Measurements from ENCODE around the gene FOXQ1.
"Not testable (repeated sequence)": the region's sequence is repeated elsewhere in the genome, so short reads cannot be mapped to it uniquely, and the experiment has no call there.

FOXQ1 gene

GRCh38 chr6:1313384-1313766, 1.5 kb downstream of the FOXQ1 start:
- H2AFZ ChIP-seq (ENCODE audit: low read length, unreplicated experiment), result no peak overlapping the region
- peaks cover 74% of the 10 kb centered on the region for H3K27me3 ChIP-seq (ENCODE audit: insufficient read depth, low read length)
- H3K36me3 ChIP-seq (ENCODE audit: insufficient read depth, low read length), result no peaks in the 10 kb centered on the region
- no peaks in the 10 kb centered on the region for H3K4me1 ChIP-seq (ENCODE audit: control insufficient read depth, insufficient read depth, low read length, unreplicated experiment)
- no peak overlapping the region for H3K4me3 ChIP-seq (ENCODE audit: low read depth, low read length)
- no peaks in the 10 kb centered on the region for H3K79me2 ChIP-seq (ENCODE audit: control insufficient read depth, insufficient read depth, low read length, unreplicated experiment)
- H3K27ac ChIP-seq (ENCODE audit: low read depth, low read length), result no peak overlapping the region

GRCh38 chr6:1313767-1314503, 2.0 kb downstream of the FOXQ1 start:
- Histone ChIP-seq H2AFZ (ENCODE audit: low read length, unreplicated experiment) (no peak overlapping the region), H3K4me1 (ENCODE audit: control insufficient read depth, insufficient read depth, low read length, unreplicated experiment) (no peaks in the 10 kb centered on the region), H3K36me3 (ENCODE audit: insufficient read depth, low read length) (no peaks in the 10 kb centered on the region), H3K27ac (ENCODE audit: low read depth, low read length) (no peak overlapping the region), H3K4me3 (ENCODE audit: low read depth, low read length) (no peak overlapping the region), H3K79me2 (ENCODE audit: control insufficient read depth, insufficient read depth, low read length, unreplicated experiment) (no peaks in the 10 kb centered on the region), H3K27me3 (ENCODE audit: insufficient read depth, low read length) (peaks cover 69% of the 10 kb centered on the region)

DNA sequence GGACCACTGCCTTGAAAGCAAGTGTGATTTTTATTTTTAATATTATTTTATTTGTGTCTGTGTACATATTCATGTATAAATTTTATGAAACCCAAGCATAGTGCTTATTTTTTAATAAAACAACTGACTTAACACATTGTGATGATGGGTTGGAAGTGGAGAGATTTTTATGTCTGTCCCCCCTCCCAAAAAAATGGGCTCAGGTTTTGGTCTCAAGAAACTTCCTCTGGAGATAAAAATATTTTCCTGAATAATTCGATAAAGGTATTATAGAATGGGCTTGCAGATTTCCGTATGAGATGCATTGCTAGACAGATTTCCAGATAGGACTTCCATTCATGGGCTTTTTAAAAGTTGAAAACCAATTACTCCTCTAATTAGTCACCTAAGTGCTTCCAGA, 2.7 kb downstream of the FOXQ1 start:
- Histone ChIP-seq H3K27me3 (ENCODE audit: insufficient read depth, low read length) (peaks cover 62% of the 10 kb centered on the region), H3K27ac (ENCODE audit: low read depth, low read length) (no peak overlapping the region), H3K4me3 (ENCODE audit: low read depth, low read length) (no peak overlapping the region)

GRCh38 chr6:1315201-1315559, 3.3 kb downstream of the FOXQ1 start:
- H3K4me1 ChIP-seq (ENCODE audit: control insufficient read depth, insufficient read depth, low read length, unreplicated experiment), result no peaks in the 10 kb centered on the region
- H3K27ac ChIP-seq (ENCODE audit: low read depth, low read length), result no peak overlapping the region
- H3K36me3 ChIP-seq (ENCODE audit: insufficient read depth, low read length), result no peaks in the 10 kb centered on the region
- no peaks in the 10 kb centered on the region for H3K79me2 ChIP-seq (ENCODE audit: control insufficient read depth, insufficient read depth, low read length, unreplicated experiment)
- H3K4me3 ChIP-seq (ENCODE audit: low read depth, low read length), result no peak overlapping the region
- peaks cover 56% of the 10 kb centered on the region for H3K27me3 ChIP-seq (ENCODE audit: insufficient read depth, low read length)
- H2AFZ ChIP-seq (ENCODE audit: low read length, unreplicated experiment), result no peak overlapping the region

More for the DNA sequence above, 2.7 kb downstream of the FOXQ1 start:
- Histone ChIP-seq H3K4me1 (ENCODE audit: control insufficient read depth, insufficient read depth, low read length, unreplicated experiment) (no peaks in the 10 kb centered on the region), H2AFZ (ENCODE audit: low read length, unreplicated experiment) (no peak overlapping the region), H3K79me2 (ENCODE audit: control insufficient read depth, insufficient read depth, low read length, unreplicated experiment) (no peaks in the 10 kb centered on the region), H3K36me3 (ENCODE audit: insufficient read depth, low read length) (no peaks in the 10 kb centered on the region)

DNA sequence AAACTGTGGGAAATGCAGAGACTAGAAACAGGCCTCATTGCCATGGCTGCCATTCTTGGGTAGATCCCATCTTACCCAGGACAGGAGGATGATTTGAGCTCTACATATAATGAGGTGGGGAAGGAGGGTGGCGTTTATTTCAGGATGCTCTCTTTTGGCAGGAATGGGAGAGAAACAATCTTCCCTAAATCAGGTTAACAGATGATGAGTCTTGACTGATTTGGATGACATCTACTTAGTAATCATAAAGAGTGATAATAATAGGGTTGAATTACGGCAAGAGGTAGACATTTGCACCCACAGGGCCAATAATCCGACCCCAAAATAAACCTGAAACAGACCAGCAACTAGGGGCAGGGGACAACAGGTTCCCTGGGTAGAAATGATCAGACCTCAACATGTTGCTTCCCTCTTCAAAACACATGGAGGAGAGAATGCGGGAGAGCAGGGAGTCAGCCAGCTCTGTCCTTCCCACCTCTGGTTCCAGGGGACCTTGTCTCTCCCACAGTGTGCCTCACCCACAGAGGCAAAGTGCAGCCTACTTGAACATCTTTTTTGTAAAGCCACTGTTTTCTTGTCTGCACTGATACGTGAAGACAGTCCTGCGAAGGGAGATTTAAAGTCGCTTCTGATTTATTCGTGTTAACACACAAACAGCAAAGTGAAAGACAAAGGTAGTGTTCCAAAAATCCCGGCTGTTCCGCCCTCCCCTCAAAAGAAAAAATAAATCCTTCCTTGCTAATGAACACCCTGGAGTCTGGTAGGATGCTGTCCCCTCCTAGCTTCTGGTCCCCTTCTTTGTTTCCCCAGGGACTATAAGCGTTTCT, 3.9 kb downstream of the FOXQ1 start:
- Histone ChIP-seq H3K4me3 (ENCODE audit: low read depth, low read length) (peak overlapping the region; percentile 91), H3K36me3 (ENCODE audit: insufficient read depth, low read length) (no peaks in the 10 kb centered on the region), H3K79me2 (ENCODE audit: control insufficient read depth, insufficient read depth, low read length, unreplicated experiment) (no peaks in the 10 kb centered on the region), H3K27me3 (ENCODE audit: insufficient read depth, low read length) (peaks cover 50% of the 10 kb centered on the region), H2AFZ (ENCODE audit: low read length, unreplicated experiment) (no peak overlapping the region), H3K4me1 (ENCODE audit: control insufficient read depth, insufficient read depth, low read length, unreplicated experiment) (no peaks in the 10 kb centered on the region), H3K27ac (ENCODE audit: low read depth, low read length) (no peak overlapping the region)

DNA sequence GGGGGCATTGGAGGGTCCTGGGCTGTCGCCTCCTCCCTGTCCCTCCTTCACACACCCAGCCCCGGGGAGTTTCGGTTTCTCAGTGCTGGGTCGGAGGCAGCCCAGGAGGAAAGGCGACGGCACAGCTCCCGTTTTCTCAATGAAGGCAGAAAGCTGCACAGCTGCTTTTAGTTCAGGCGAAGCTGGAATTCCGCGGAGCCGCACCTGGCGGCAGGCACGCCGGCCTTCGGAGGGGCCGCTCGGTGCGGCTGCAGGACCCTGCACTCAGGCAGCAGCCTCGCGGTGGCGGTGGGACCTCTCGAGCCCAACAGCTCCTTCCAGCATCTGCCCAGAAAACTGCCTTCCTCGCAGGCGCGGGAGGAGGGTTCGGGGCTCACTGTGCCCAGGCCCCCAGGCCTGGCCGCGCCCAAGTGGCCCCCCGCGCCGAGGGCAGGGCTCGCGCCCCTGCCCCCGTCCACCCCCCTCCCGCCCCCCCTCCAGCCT, 4.6 kb downstream of the FOXQ1 start:
- no peak overlapping the region for H3K27ac ChIP-seq (ENCODE audit: low read depth, low read length)
- peak overlapping the region; percentile 91 for H3K4me3 ChIP-seq (ENCODE audit: low read depth, low read length)
- no peaks in the 10 kb centered on the region for H3K79me2 ChIP-seq (ENCODE audit: control insufficient read depth, insufficient read depth, low read length, unreplicated experiment)
- peaks cover 43% of the 10 kb centered on the region for H3K27me3 ChIP-seq (ENCODE audit: insufficient read depth, low read length)
- no peaks in the 10 kb centered on the region for H3K4me1 ChIP-seq (ENCODE audit: control insufficient read depth, insufficient read depth, low read length, unreplicated experiment)
- no peak overlapping the region for H2AFZ ChIP-seq (ENCODE audit: low read length, unreplicated experiment)
- no peaks in the 10 kb centered on the region for H3K36me3 ChIP-seq (ENCODE audit: insufficient read depth, low read length)

GRCh38 chr6:1317302-1317815, 5.5 kb downstream of the FOXQ1 start:
- no peak overlapping the region for H3K27ac ChIP-seq (ENCODE audit: low read depth, low read length)
- no peaks in the 10 kb centered on the region for H3K4me1 ChIP-seq (ENCODE audit: control insufficient read depth, insufficient read depth, low read length, unreplicated experiment)
- peaks cover 34% of the 10 kb centered on the region for H3K27me3 ChIP-seq (ENCODE audit: insufficient read depth, low read length)
- H3K79me2 ChIP-seq (ENCODE audit: control insufficient read depth, insufficient read depth, low read length, unreplicated experiment), result no peaks in the 10 kb centered on the region
- no peaks in the 10 kb centered on the region for H3K36me3 ChIP-seq (ENCODE audit: insufficient read depth, low read length)
- no peak overlapping the region for H3K4me3 ChIP-seq (ENCODE audit: low read depth, low read length)
- H2AFZ ChIP-seq (ENCODE audit: low read length, unreplicated experiment), result no peak overlapping the region

DNA sequence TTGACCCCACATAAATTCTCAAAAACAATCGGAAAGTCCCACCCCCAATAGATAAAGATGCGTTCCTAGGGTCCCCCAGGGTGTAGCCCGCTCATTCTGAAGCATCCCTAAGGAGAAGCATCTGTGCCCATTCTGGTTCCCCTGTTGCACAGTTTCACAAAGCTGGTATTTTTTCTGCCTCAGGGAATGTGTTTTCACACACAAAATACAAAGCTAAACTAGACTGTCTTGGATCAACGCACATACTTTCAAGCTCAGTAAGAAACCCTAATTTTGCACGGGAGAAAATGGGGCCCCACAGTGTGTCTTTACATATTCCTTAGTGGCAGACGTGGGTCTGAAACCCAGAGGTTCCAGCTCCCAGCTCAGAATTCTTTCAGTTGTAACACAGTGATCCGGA, 6.1 kb downstream of the FOXQ1 start:
- H3K4me1 ChIP-seq (ENCODE audit: control insufficient read depth, insufficient read depth, low read length, unreplicated experiment), result no peaks in the 10 kb centered on the region
- no peak overlapping the region for H2AFZ ChIP-seq (ENCODE audit: low read length, unreplicated experiment)
- H3K27ac ChIP-seq (ENCODE audit: low read depth, low read length), result no peak overlapping the region
- H3K4me3 ChIP-seq (ENCODE audit: low read depth, low read length), result no peak overlapping the region
- H3K27me3 ChIP-seq (ENCODE audit: insufficient read depth, low read length), result peaks cover 28% of the 10 kb centered on the region
- no peaks in the 10 kb centered on the region for H3K36me3 ChIP-seq (ENCODE audit: insufficient read depth, low read length)
- no peaks in the 10 kb centered on the region for H3K79me2 ChIP-seq (ENCODE audit: control insufficient read depth, insufficient read depth, low read length, unreplicated experiment)

DNA sequence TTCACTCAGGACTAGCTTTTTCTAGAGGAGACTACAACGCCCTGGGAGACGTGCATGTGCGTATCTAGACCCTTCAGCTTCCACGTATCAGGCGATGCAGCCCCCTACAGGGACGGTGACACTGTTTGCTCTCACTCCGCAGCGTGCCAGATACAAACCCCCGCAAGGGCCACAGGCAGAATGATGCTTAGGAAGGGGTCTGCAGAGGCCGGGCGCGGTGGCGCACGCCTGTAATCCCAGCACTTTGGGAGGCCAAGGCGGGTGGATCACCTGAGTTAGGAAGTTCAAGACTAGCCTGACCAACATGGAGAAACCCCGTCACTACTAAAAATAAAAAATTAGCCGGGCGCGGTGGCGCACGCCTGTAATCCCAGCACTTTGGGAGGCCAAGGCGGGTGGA, 6.7 kb downstream of the FOXQ1 start:
- H3K4me3 ChIP-seq (ENCODE audit: low read depth, low read length); H3K4me1 ChIP-seq (ENCODE audit: control insufficient read depth, insufficient read depth, low read length, unreplicated experiment); H3K36me3 ChIP-seq (ENCODE audit: insufficient read depth, low read length); H3K79me2 ChIP-seq (ENCODE audit: control insufficient read depth, insufficient read depth, low read length, unreplicated experiment); H3K27ac ChIP-seq (ENCODE audit: low read depth, low read length); H2AFZ ChIP-seq (ENCODE audit: low read length, unreplicated experiment): not testable (repeated sequence)
- peaks cover 26% of the 10 kb centered on the region for H3K27me3 ChIP-seq (ENCODE audit: insufficient read depth, low read length)

- Histone ChIP-seq H3K27ac (ENCODE audit: low read depth, low read length) (no peak overlapping the region), H2AFZ (ENCODE audit: low read length, unreplicated experiment) (no peak overlapping the region), H3K27me3 (ENCODE audit: insufficient read depth, low read length) (no peaks in the 10 kb centered on the region), H3K79me2 (ENCODE audit: control insufficient read depth, insufficient read depth, low read length, unreplicated experiment) (no peaks in the 10 kb centered on the region), H3K4me3 (ENCODE audit: low read depth, low read length) (no peak overlapping the region), H3K4me1 (ENCODE audit: control insufficient read depth, insufficient read depth, low read length, unreplicated experiment) (peaks cover 18% of the 10 kb centered on the region), H3K36me3 (ENCODE audit: insufficient read depth, low read length) (no peaks in the 10 kb centered on the region)
These were observed 9.8 kb downstream of the FOXQ1 start for GRCh38 chr6:1321738-1322137.

GRCh38 chr6:1322156-1322555, 10.3 kb downstream of the FOXQ1 start:
- H3K4me1 ChIP-seq (ENCODE audit: control insufficient read depth, insufficient read depth, low read length, unreplicated experiment), result peaks cover 18% of the 10 kb centered on the region
- H3K27ac ChIP-seq (ENCODE audit: low read depth, low read length), result no peak overlapping the region
- H3K79me2 ChIP-seq (ENCODE audit: control insufficient read depth, insufficient read depth, low read length, unreplicated experiment), result no peaks in the 10 kb centered on the region
- H3K27me3 ChIP-seq (ENCODE audit: insufficient read depth, low read length), result no peaks in the 10 kb centered on the region
- no peaks in the 10 kb centered on the region for H3K36me3 ChIP-seq (ENCODE audit: insufficient read depth, low read length)
- H2AFZ ChIP-seq (ENCODE audit: low read length, unreplicated experiment), result no peak overlapping the region
- no peak overlapping the region for H3K4me3 ChIP-seq (ENCODE audit: low read depth, low read length)

Measured in ACC112 (cell line).